GM12864 (cell line): ENCODE results near the gene CCN6.
A peak's percentile ranks its signal among the peaks of the same experiment; 100 is the strongest.
"Not testable (repeated sequence)": the region's sequence is repeated elsewhere in the genome, so short reads cannot be mapped to it uniquely, and the experiment has no call there.

Experiments used
- DNase-seq: peaks from one replicate; pipeline ENCODE4 v3.0.0-alpha.2; 2011; ENCODE audit warnings: low read depth
- H3K4me3 ChIP-seq: 2 replicates; pipeline ENCODE4 v1.5.1; 2011; ENCODE audit warnings: mild to moderate bottlenecking, low read depth, low read length, control low read depth
- CTCF ChIP-seq: IDR thresholded peaks from 2 replicates; pipeline ENCODE4 v1.5.1; 2011; ENCODE audit warnings: low read depth, mild to moderate bottlenecking, moderate library complexity, low read length, control low read depth, inconsistent platforms; ENCODE audit errors: missing control alignments

CCN6 gene

GRCh38 chr6:112087136-112087911 is 33.4 kb downstream of the CCN6 start, which contains the start of the genes FAM229B and TUBE1:
FAM229B (plus strand) TSS chr6:112087591; CDS start chr6:112099284, 11,693 bp downstream.
TUBE1 (minus strand) TSS chr6:112087482; CDS start chr6:112087434, 48 bp downstream.
- no peak for TF ChIP-seq CTCF
- DNase-seq = peak; percentile 91
- H3K4me3 ChIP-seq = peak within 1 kb of the TSS; percentile 77

GRCh38 chr6:112087916-112088315 is 34.0 kb downstream of the CCN6 start:
- H3K4me3 ChIP-seq = peak overlapping the region; percentile 77
- TF ChIP-seq CTCF = no peak
- no peak for DNase-seq

- H3K4me3 ChIP-seq = no peak overlapping the region
- no peak for DNase-seq
- no peak for TF ChIP-seq CTCF
Measured at GRCh38 chr6:112096901-112097300, 43.0 kb downstream of the CCN6 start.

GRCh38 chr6:112100561-112100960 is 46.7 kb downstream of the CCN6 start:
- no peak for TF ChIP-seq CTCF
- no peak overlapping the region for H3K4me3 ChIP-seq
- DNase-seq = no peak

- not testable (repeated sequence) for DNase-seq, H3K4me3 ChIP-seq
Measured at GRCh38 chr6:112106026-112106425, 52.1 kb downstream of the CCN6 start.

- DNase-seq = no peak
- no peak for TF ChIP-seq CTCF
- H3K4me3 ChIP-seq = no peak overlapping the region
Measured at GRCh38 chr6:112106562-112106961, 52.7 kb downstream of the CCN6 start.

GRCh38 chr6:112109262-112109661 is 55.4 kb downstream of the CCN6 start:
- no peak for TF ChIP-seq CTCF
- H3K4me3 ChIP-seq = no peak overlapping the region
- no peak for DNase-seq
